Activated CD4-positive, alpha-beta T cell treated with anti-CD3 and anti-CD28 coated beads, Interleukin-2, amount 10 ng/mL, durations not matched to agents 7 days and 5 days (primary cell): ENCODE measurements around the gene DUSP1. TPM values are rescaled to one million over a fixed set of nuclear protein-coding genes. Genes with fewer than 3 reads are reported as not detected.

Experiments used
- CTCF ChIA-PET: fragments of 350-600 bp; sonication (Branson Sonifier 250); formaldehyde crosslinking; loops from one replicate; lab custom pipeline; 2021; ENCODE audit warnings: antibody characterized with exemption; lab: Charles Lee
- POLR2A ChIA-PET: fragments of 350-600 bp; sonication (Branson Sonifier 250); formaldehyde crosslinking; loops from one replicate; lab custom pipeline; 2021; ENCODE audit warnings: antibody characterized with exemption; lab: Charles Lee
- DNase-seq: peaks from one replicate; pipeline ENCODE4 v3.0.0-alpha.2; 2020
- H3K27ac Mint-ChIP-seq: one replicate; pipeline ENCODE4 v1.8.0; 2021; ENCODE audit warnings: mild to moderate bottlenecking, moderate library complexity, mixed read lengths
- H3K27me3 Mint-ChIP-seq: one replicate; pipeline ENCODE4 v1.8.0; 2021; ENCODE audit warnings: mixed read lengths
- H3K36me3 Mint-ChIP-seq: one replicate; pipeline ENCODE4 v1.8.0; 2021; ENCODE audit warnings: low read depth, mixed read lengths
- H3K4me1 Mint-ChIP-seq: one replicate; pipeline ENCODE4 v1.8.0; 2021; ENCODE audit warnings: mixed read lengths
- H3K4me3 Mint-ChIP-seq: one replicate; pipeline ENCODE4 v1.8.0; 2021; ENCODE audit warnings: mild to moderate bottlenecking, moderate library complexity, mixed read lengths
- H3K9me3 Mint-ChIP-seq: one replicate; pipeline ENCODE4 v1.8.0; 2021; ENCODE audit warnings: mixed read lengths
- total RNA-seq, 2 experiments: library from RNA; stranded (reverse); gene quantifications; one replicate each; pipeline ENCODE4 v1.2.3, GENCODE V29; 2021

The DUSP1 gene
- total RNA-seq, 2 experiments from 2014 or later, result 11.3 to 14.9 TPM

DNA sequence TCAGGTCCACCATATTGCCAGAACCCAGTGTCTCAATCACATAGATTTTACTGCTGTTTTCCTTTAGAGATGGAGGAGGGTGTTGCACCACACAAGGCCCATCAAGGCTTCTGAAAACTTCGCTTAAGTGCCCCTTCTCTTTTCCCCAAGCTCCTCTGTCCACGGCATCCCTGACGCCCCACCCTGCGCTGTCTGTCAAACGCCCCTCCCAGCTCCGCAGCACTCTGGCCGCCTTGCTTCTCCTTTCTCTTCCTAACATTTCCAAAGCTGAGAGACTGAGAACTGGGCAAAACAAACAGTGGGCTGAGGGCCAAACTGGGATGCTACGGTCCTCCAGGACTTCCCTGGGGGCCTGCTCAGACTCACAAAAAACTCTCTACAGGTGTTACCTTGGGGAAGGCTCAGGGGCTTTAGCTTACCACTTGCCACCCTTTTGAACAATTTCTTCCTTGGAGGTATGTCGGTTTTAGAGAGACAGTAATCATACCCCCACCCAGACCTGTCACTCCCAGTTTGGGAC lies 34.8 kb upstream of the DUSP1 start:
- CTCF ChIA-PET, result interaction anchor here (0.6 to 1.1 kb wide), 5 partner anchors 11 to 39 kb away, joined by 3 to 7 read pairs (median 3); partner anchors contain the start of gene DUSP1
- Mint-ChIP-seq H3K4me1 (peaks cover 18% of the 10 kb centered on the region), H3K4me3 (no peak overlapping the region), H3K27me3 (no peaks in the 10 kb centered on the region), H3K9me3 (peaks cover 4% of the 10 kb centered on the region), H3K27ac (peak overlapping the region; percentile 83), H3K36me3 (peaks cover 1% of the 10 kb centered on the region)
- POLR2A ChIA-PET, result interaction anchor here (0.7 to 1.0 kb wide), 2 partner anchors 8 to 32 kb away, joined by 3 read pairs; no protein-coding TSS in a partner anchor
- DNase-seq, result no peak

DNA sequence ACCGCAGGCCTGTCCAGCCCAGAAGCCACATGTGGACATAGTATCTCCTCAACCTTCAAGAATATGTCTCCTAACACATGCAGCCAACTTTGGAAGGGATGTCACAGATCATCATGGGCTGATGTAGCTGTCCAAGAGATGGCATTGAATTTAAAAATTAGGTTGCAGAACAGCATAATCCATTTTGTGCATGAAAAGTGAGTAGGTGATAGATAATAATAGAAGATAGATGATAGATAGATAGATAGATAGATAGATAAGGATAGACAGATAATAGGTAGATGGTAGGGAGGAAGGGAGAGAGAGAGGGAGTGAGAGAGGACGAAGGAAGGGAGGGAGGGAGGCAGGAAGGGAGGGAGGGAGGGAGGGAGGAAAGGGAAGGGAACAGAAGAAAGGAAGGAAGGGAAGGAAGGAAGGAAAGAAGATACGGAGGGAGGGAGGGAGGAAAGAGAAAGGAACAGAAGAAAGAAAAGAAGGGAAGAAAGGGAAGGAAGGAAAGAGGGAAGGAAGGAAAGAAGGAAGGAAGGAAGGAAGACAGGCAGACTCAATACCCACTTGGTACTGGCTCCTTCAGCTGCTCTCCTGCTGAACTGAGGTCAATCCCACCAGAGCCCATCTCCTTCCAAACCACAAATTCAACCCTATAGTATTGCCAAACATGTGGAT lies 34.2 kb upstream of the DUSP1 start:
- CTCF ChIA-PET, result interaction anchor here (0.9 to 1.6 kb wide), 4 partner anchors 10 to 33 kb away, joined by 3 to 4 read pairs (median 4); no protein-coding TSS in a partner anchor
- H3K9me3 Mint-ChIP-seq, result peaks cover 3% of the 10 kb centered on the region
- no peak overlapping the region for H3K4me3 Mint-ChIP-seq
- peaks cover 18% of the 10 kb centered on the region for H3K4me1 Mint-ChIP-seq
- POLR2A ChIA-PET, result interaction anchor here (1.0 kb wide), 1 partner anchor 7 kb away, joined by 3 read pairs; no protein-coding TSS in a partner anchor
- no peak overlapping the region for H3K27ac Mint-ChIP-seq
- no peaks in the 10 kb centered on the region for H3K27me3 Mint-ChIP-seq
- H3K36me3 Mint-ChIP-seq, result peaks cover 1% of the 10 kb centered on the region
- no peak for DNase-seq

GRCh38 chr5:172802567-172803176 lies 31.7 kb upstream of the DUSP1 start:
- peaks cover 1% of the 10 kb centered on the region for H3K36me3 Mint-ChIP-seq
- peaks cover 19% of the 10 kb centered on the region for H3K4me1 Mint-ChIP-seq
- no peaks in the 10 kb centered on the region for H3K9me3 Mint-ChIP-seq
- H3K4me3 Mint-ChIP-seq, result no peak overlapping the region
- ChIA-PET POLR2A (no interaction called here), CTCF (interaction anchor here (1.2 kb wide), 1 partner anchor 12 kb away, joined by 3 read pairs; no protein-coding TSS in a partner anchor)
- no peaks in the 10 kb centered on the region for H3K27me3 Mint-ChIP-seq
- no peak for DNase-seq
- no peak overlapping the region for H3K27ac Mint-ChIP-seq

GRCh38 chr5:172802112-172802511 lies 31.1 kb upstream of the DUSP1 start:
- Mint-ChIP-seq H3K4me3 (no peak overlapping the region), H3K27me3 (no peaks in the 10 kb centered on the region), H3K9me3 (no peaks in the 10 kb centered on the region), H3K27ac (no peak overlapping the region), H3K4me1 (peaks cover 16% of the 10 kb centered on the region), H3K36me3 (peaks cover 1% of the 10 kb centered on the region)
- ChIA-PET POLR2A (no interaction called here), CTCF (no interaction called here)
- no peak for DNase-seq

DNA sequence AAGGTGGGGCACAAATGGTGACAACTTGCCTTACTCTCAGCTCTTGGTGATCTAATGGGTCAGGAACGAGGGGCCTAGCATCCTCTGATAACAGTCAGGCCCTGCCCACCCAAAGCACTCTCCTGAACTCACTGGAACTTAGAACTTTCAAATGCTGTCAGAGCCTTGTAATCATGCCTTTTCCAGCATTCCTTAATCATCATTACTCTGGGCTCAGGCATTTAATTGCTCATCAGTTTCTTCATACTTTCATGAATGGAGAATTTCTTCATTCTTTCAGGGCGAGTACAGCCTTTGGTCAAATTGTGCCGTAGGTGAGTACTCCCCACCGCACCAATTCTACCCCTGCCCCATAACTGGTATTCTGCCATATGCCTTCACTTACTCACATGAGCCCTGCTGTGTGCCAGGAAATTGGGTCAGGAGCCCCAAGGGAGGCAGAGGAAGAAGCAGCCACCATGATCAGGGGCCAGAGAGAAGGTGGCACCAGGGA lies 30.2 kb upstream of the DUSP1 start:
- DNase-seq, result no peak
- POLR2A ChIA-PET, result no interaction called here
- H3K9me3 Mint-ChIP-seq, result no peaks in the 10 kb centered on the region
- CTCF ChIA-PET, result interaction anchor here (0.9 to 4.4 kb wide), 2 partner anchors 10 to 29 kb away, joined by 3 to 26 read pairs; partner anchors contain the start of gene DUSP1
- no peak overlapping the region for H3K4me3 Mint-ChIP-seq
- H3K27me3 Mint-ChIP-seq, result no peaks in the 10 kb centered on the region
- no peak overlapping the region for H3K27ac Mint-ChIP-seq
- peaks cover under 1% of the 10 kb centered on the region for H3K36me3 Mint-ChIP-seq
- H3K4me1 Mint-ChIP-seq, result peaks cover 10% of the 10 kb centered on the region

DNA sequence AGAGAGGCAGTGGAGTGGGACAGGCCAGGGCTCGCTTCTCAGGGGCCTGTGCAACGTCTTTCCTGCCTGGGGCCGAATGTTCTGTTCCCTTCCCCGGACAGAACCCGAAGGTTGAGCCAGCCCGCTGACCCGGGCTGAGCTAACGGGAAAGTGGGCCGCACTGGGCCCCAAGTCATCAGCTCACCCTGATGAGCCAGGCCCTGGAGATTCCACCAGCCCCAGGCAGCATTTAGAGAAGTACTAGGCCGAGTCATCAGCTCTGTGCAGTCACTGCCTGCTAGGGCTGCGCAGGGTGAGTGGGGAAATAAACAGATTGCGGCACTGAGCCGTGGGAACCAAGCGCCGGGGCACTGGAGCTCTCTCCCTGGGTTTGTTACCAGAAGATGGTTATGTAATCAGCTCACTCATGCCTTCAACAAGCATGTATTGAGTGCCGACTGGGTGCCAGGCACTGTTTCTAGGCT lies 29.1 kb upstream of the DUSP1 start:
- Mint-ChIP-seq H3K27ac (no peak overlapping the region), H3K4me3 (no peak overlapping the region), H3K36me3 (no peaks in the 10 kb centered on the region), H3K9me3 (no peaks in the 10 kb centered on the region), H3K27me3 (no peaks in the 10 kb centered on the region), H3K4me1 (peaks cover 10% of the 10 kb centered on the region)
- CTCF ChIA-PET, result interaction anchor here (1.4 to 4.4 kb wide), 3 partner anchors 11 to 28 kb away, joined by 4 to 26 read pairs (median 5); partner anchors contain the start of gene DUSP1
- no peak for DNase-seq
- POLR2A ChIA-PET, result no interaction called here

GRCh38 chr5:172799416-172799815 lies 28.4 kb upstream of the DUSP1 start:
- Mint-ChIP-seq H3K9me3 (no peaks in the 10 kb centered on the region), H3K27ac (no peak overlapping the region), H3K36me3 (no peaks in the 10 kb centered on the region), H3K27me3 (no peaks in the 10 kb centered on the region), H3K4me3 (no peak overlapping the region), H3K4me1 (peaks cover 10% of the 10 kb centered on the region)
- no peak for DNase-seq
- CTCF ChIA-PET, result interaction anchor here (1.4 to 4.4 kb wide), 3 partner anchors 10 to 28 kb away, joined by 4 to 26 read pairs (median 5); partner anchors contain the start of gene DUSP1
- POLR2A ChIA-PET, result no interaction called here

DNA sequence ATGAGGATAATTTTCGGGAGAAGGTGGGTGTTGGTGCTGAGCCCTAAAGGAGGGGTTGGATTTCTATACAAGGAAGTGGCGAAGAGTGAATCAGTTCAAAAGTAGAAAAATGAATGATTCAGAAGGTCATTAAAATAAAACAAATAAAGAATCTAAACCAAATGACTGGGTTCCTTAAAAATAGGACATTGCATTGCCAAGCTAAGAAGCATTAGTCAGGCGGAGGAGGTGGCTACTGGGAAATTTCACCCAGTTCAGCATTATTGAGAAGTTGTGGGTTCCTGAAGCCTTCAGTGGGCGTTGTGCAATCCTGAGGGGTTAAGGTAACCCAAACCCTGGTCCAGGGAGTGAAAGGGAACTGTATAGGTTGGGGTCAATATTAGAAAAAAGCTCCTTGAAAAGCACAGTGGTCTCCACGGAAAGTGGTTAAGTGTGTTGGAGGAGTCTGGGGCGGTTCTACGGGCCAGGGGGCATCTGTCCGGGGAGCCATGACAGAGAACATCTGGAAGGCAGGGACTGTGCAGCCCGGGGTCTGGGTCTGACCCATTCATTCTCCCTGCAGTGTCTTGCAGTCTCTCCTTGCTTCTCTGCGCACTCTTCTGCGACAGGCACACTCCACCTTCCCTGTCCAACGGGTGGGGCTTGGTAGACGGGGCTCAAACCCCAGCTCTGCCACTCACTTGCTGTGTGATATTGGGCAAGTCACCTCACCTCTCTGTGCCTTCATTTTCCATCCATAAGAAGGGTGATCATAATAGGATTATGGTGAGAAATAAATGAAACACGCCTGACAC lies 27.6 kb upstream of the DUSP1 start:
- no peaks in the 10 kb centered on the region for H3K27me3 Mint-ChIP-seq
- DNase-seq, result no peak
- H3K27ac Mint-ChIP-seq, result no peak overlapping the region
- no peaks in the 10 kb centered on the region for H3K9me3 Mint-ChIP-seq
- H3K36me3 Mint-ChIP-seq, result no peaks in the 10 kb centered on the region
- no peak overlapping the region for H3K4me3 Mint-ChIP-seq
- CTCF ChIA-PET, result interaction anchor here (1.3 to 4.4 kb wide), 5 partner anchors 9 to 27 kb away, joined by 3 to 26 read pairs (median 5); partner anchors contain the start of gene DUSP1
- peaks cover 10% of the 10 kb centered on the region for H3K4me1 Mint-ChIP-seq
- POLR2A ChIA-PET, result no interaction called here

DNA sequence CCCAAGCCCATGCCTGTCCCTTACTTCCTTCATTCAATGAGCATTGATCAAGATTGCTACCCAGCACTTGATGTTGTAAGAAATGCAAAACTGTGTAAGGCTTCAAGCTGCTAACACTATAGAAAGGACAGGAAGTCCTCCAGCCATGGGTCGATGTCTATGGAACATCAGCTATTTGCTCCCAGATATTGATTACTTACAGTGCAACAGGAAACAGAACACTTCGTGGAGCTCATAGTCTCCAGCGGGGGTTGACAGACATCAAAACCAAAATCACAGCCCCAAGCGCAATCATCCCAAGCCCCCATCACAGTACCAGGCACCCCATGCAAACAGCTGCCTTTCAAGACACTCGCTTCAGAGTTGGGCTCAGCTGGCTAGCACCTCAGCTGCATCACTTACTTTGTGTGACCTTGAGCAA lies 26.8 kb upstream of the DUSP1 start:
- H3K27ac Mint-ChIP-seq, result no peak overlapping the region
- no peak for DNase-seq
- H3K9me3 Mint-ChIP-seq, result no peaks in the 10 kb centered on the region
- no peak overlapping the region for H3K4me3 Mint-ChIP-seq
- ChIA-PET CTCF (interaction anchor here (0.6 to 4.4 kb wide), 6 partner anchors 9 to 508 kb away, joined by 3 to 26 read pairs (median 4); partner anchors contain the start of gene DUSP1), POLR2A (interaction anchor here (0.8 kb wide), 1 partner anchor 8 kb away, joined by 3 read pairs; no protein-coding TSS in a partner anchor)
- no peaks in the 10 kb centered on the region for H3K36me3 Mint-ChIP-seq
- H3K4me1 Mint-ChIP-seq, result peaks cover 12% of the 10 kb centered on the region
- no peaks in the 10 kb centered on the region for H3K27me3 Mint-ChIP-seq

- H3K9me3 Mint-ChIP-seq, result no peaks in the 10 kb centered on the region
- no peak overlapping the region for H3K27ac Mint-ChIP-seq
- ChIA-PET POLR2A (interaction anchor here (0.7 kb wide), 1 partner anchor 1320 kb away, joined by 3 read pairs; no protein-coding TSS in a partner anchor), CTCF (interaction anchor here (0.6 to 1.5 kb wide), 3 partner anchors 16 to 28 kb away, joined by 3 to 9 read pairs (median 3); no protein-coding TSS in a partner anchor)
- no peaks in the 10 kb centered on the region for H3K27me3 Mint-ChIP-seq
- no peaks in the 10 kb centered on the region for H3K36me3 Mint-ChIP-seq
- peaks cover 12% of the 10 kb centered on the region for H3K4me1 Mint-ChIP-seq
- no peak overlapping the region for H3K4me3 Mint-ChIP-seq
- no peak for DNase-seq
Observed at GRCh38 chr5:172796306-172796705, 25.3 kb upstream of the DUSP1 start.

- Mint-ChIP-seq H3K4me3 (no peak overlapping the region), H3K27me3 (no peaks in the 10 kb centered on the region), H3K27ac (no peak overlapping the region), H3K4me1 (peaks cover 12% of the 10 kb centered on the region), H3K9me3 (no peaks in the 10 kb centered on the region), H3K36me3 (no peaks in the 10 kb centered on the region)
- ChIA-PET CTCF (interaction anchor here (0.6 to 1.5 kb wide), 5 partner anchors 10 to 170 kb away, joined by 3 to 4 read pairs (median 3); no protein-coding TSS in a partner anchor), POLR2A (no interaction called here)
- DNase-seq, result no peak
Observed at GRCh38 chr5:172795318-172795977, 24.5 kb upstream of the DUSP1 start.
